GM13976 (cell line): Measurements from ENCODE around the gene B4GALT2.

Source experiments
- DNase-seq: peaks from one replicate; pipeline ENCODE4 v3.0.0; 2012; ENCODE audit warnings: low spot score
- CTCF ChIP-seq: IDR thresholded peaks from 2 replicates; pipeline ENCODE4 v1.5.1; 2012; ENCODE audit warnings: borderline replicate concordance, mild to moderate bottlenecking; ENCODE audit not compliant: insufficient read depth; ENCODE audit errors: extremely low read depth, missing control alignments, control extremely low read depth
- in situ Hi-C: fragments of 300-500 bp; cut with MboI; formaldehyde crosslinking; loops from one replicate; pipeline ENCODE4 v1.12.0; 2022; ENCODE audit warnings: low sequenced_read_pairs, mixed read lengths, inconsistent platforms; ENCODE audit not compliant: unreplicated experiment

B4GALT2 gene

GRCh38 chr1:43987159-43987902 is 8.3 kb downstream of the B4GALT2 start:
- no peak for DNase-seq
- in situ Hi-C loops: no loop called here
- TF ChIP-seq CTCF: no peak

GRCh38 chr1:43990271-43991199 is 11.5 kb downstream of the B4GALT2 start:
- in situ Hi-C loops: no loop called here
- peak; percentile 52 for DNase-seq
- no peak for TF ChIP-seq CTCF

GRCh38 chr1:43991200-43991475 is 12.1 kb downstream of the B4GALT2 start:
- DNase-seq: no peak
- in situ Hi-C loops: no loop called here
- no peak for TF ChIP-seq CTCF

- in situ Hi-C loops: no loop called here
- peak; percentile 93 for DNase-seq
- no peak for TF ChIP-seq CTCF
Measured at GRCh38 chr1:43991476-43992231, 12.6 kb downstream of the B4GALT2 start, which contains the start of gene CCDC24. CCDC24 (plus strand) TSS chr1:43991599; CDS start chr1:43991879, 280 bp downstream.

GRCh38 chr1:43992232-43992995 is 13.4 kb downstream of the B4GALT2 start:
- DNase-seq: no peak
- in situ Hi-C loops: no loop called here
- TF ChIP-seq CTCF: no peak
